Activated CD4-positive, alpha-beta T cell treated with anti-CD3 and anti-CD28 coated beads, Interleukin-2, amount 50 U/mL, for 24 hours (primary cell): ENCODE results near the gene NPTX2.

Experiments used
- DNase-seq, 2 donors: peaks; one replicate each; pipeline ENCODE4 v3.0.0-alpha.2; 2020; ENCODE audit warnings: low read depth in 1 of 2, low spot score in 1 of 2

Gene NPTX2

DNA sequence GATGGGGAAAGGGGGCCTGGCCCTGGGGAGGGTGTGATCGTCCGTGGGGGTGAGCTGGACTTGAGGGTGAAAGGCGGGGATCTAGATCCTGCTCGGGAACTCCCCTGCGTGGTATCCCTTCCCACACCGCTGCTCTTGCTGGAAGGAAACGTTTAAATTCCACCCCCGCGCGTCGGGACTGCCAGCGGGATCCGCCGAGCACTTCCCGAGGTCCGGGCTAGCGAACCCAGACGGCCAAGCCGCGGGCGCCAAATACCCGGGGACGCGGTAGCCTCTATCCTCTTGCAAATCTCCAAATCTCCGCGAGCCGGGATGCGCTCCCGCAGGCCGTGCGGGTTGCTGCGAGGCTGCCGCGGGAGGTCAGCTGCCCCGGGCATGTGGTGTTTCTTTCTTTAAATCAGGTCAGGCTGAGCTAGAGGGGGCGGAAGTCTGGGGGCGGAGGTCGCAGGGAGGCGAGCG, 904 bp downstream of the NPTX2 start:
- no peak for DNase-seq

- no peak for DNase-seq
Observed at GRCh38 chr7:98618786-98619185, 1.7 kb downstream of the NPTX2 start.

- DNase-seq, result no peak
Observed at GRCh38 chr7:98619450-98620321, 2.6 kb downstream of the NPTX2 start.

- DNase-seq, result no peak
Observed at GRCh38 chr7:98621573-98622482, 4.7 kb downstream of the NPTX2 start.

DNA sequence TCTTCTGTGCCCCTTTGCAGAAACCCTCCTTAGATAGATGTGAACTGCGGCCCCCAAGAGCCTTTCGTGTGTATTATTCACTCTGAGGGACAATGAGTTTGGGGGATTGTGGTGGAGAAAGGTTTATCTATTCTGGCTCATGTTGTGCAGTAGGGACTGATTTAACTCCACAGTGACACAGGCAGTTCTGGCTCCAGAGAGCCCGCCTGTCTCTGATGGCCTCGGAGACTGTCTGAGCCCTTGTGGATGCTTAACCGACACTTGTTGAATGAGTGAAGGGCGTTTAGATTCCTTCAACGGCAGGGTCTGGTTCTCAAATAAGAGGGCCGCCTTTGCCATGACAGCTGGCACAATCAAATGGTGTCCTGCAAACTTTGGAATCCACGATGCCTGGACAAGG, 5.8 kb downstream of the NPTX2 start:
- DNase-seq, result no peak

GRCh38 chr7:98624846-98625420, 7.8 kb downstream of the NPTX2 start:
- DNase-seq, result no peak

DNA sequence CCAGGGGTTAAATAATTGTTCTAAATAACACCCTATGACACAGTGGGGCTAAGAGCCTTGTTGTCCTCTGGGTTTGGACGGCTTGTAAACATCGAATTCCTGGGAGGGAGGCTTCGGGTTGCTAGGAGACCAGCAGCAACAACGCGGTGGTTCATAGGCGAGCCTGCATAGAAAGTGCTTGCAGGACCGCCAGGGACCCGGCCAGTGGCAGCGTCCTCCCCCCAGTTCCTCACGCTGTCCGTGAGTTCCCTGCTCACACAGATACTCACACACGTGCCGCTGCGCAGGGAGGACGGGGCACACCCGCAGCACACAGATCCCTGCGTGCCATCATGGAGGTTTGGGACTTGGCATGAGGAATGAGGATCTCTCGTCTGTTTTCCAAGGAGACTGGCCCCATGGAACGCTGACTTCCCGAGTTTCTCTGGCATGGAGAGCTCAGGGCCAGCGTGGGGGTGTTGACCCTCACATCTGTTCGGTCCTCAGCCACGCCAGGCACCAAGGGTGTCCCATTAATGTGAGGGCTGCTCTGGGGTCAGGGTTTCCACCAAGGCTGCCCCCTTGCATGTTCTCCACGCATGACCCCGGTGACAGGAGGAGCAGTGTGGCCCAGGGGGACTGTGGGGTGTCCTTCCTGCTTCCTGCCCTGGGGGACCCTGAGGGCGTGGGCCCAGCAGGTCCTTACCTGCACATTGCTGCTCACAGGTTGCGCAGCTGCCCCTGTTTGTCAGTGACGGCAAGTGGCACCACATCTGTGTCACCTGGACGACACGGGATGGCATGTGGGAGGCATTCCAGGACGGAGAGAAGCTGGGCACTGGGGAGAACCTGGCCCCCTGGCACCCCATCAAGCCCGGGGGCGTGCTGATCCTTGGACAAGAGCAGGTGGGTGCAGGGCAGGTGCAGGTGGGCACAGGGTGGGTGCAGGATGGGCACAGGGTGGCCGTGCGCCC, 9.7 kb downstream of the NPTX2 start:
- DNase-seq, result no peak

- DNase-seq, result no peak
Observed at GRCh38 chr7:98627413-98627790, 10.3 kb downstream of the NPTX2 start.

DNA sequence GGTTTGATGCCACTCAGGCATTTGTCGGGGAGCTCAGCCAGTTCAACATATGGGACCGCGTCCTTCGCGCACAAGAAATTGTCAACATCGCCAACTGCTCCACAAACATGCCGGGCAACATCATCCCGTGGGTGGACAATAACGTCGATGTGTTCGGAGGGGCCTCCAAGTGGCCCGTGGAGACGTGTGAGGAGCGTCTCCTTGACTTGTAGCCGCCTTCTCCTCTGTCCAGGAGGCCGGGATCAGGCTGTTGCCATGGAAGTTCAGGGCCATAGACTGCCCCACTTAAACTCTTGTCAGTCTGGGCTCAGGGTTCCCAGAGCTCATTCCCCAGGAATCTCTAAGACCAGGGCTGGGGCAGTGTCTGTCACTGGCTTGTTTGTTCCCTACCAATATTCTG, 11.3 kb downstream of the NPTX2 start:
- DNase-seq, result no peak

- no peak for DNase-seq
Observed at GRCh38 chr7:98629001-98629431, 11.9 kb downstream of the NPTX2 start.

DNA sequence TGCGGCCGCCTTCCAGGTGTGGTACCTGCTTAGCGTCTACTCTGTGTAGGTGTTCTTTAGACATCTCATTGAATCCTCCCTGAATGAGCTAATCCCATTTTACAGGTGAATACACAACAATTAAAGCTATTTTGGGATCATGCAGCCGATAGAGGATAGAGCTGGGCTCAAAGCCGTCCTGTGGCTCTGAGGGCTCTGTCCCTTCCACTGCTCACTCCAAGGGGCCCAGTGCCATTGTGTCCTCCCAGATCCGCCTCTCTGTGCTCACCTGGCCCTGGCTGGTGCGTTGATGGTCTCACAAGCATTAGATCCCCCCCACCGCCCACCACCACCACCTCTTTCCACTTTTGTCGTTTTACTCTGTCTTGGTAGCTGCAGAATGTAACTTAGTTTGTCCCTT, 13.1 kb downstream of the NPTX2 start:
- DNase-seq, result no peak

GRCh38 chr7:98630770-98631169, 13.7 kb downstream of the NPTX2 start:
- no peak for DNase-seq

GRCh38 chr7:98638853-98639252, 21.8 kb downstream of the NPTX2 start:
- no peak for DNase-seq

GRCh38 chr7:98640375-98640774, 23.3 kb downstream of the NPTX2 start:
- DNase-seq, result no peak

DNA sequence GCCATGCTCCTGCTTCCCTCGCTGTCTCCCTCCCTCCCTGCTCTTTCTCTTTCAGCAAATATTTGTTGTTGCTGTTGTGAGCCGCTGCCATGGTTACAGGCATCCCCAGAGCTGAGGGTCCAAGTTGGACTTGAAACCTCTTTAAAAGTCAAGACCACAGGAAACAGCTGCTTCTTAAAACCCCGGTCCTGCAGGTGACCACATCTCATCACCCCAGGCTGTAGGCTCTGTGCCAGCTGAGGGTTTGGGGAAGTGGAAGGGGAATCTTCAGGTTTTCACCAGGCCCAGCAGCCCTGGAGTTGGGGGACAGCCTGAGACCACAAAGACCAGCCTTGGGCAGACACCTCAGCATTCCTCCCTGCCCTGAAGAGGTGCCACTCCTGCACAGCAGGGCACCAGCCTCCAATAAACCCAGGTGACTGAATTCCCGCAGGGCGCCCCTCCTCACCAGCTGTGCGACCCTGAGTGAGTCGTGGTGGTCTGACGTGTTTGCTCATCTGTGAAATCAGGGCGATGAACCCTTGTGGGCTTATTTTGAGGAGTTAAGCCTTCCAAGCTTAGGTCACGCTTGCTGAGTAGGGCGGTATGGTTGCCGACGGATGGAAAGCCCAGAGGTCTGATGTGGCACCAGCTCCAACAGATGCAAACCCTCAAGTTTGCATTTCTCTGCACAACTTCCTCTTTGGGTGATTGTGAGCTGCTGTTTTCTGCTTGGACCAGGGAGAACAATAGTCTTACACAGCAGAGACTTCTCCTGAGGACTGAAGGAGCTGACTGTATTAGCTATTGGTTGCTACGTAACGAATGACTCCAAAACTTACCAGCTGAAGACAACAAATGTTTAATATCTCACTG, 24.8 kb downstream of the NPTX2 start:
- no peak for DNase-seq

DNA sequence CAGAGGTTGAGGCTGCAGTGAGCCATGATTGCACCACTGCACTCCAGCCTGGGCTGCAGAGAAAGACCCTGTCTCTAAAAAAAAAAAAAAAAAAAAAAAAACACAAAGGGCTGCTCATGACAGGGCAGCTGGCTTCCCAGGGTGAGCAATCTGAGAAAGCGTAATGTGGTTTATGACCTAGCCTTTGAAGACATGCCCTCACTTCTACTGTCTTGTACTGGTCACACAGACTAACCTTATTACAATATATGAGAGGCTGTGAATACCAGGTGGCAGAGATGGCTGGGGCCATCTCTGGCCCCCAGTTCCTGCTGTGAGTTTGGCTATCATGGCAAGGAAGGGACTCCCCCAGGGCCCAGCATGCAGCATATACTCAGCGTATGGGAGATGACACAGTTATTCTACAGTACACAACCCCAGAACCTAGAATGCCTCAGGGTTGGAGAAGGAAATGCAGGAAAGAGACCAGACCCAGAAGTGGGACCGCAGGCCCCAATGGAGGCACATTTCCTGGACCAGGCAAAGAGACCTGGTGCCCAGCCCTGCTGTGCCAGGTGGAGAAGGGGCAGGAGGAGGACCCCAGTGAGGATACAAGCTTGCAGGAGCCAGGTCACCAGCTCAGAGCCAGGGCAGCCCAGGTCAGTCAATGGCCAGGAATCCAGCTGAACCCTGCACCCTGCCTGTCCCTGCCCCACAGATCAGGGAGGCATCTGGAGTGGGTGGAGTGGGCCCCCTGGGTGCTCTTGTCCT, 26.3 kb downstream of the NPTX2 start:
- DNase-seq, result no peak

GRCh38 chr7:98646465-98646864, 29.4 kb downstream of the NPTX2 start:
- no peak for DNase-seq

- DNase-seq, result no peak
Observed at GRCh38 chr7:98647326-98647725, 30.2 kb downstream of the NPTX2 start.

- no peak for DNase-seq
Observed at GRCh38 chr7:98651760-98652159, 34.7 kb downstream of the NPTX2 start.
